ENCODE data around the gene KDM2A. TPM values are rescaled to one million over a fixed set of nuclear protein-coding genes. Genes with fewer than 3 reads are reported as not detected.
"Not testable (repeated sequence)": the region's sequence is repeated elsewhere in the genome, so short reads cannot be mapped to it uniquely, and the experiment has no call there.

Gene KDM2A
- total RNA-seq, 1 experiment from 2014 or later, result 26.3 TPM

- no peak for DNase-seq (ENCODE audit: low read depth)
Measured at GRCh38 chr11:67167719-67168118, 48.7 kb downstream of the KDM2A start.

- not testable (repeated sequence) for DNase-seq (ENCODE audit: low read depth)
Measured at GRCh38 chr11:67168911-67169310, 49.8 kb downstream of the KDM2A start.

- DNase-seq (ENCODE audit: low read depth), result no peak
Measured at GRCh38 chr11:67174311-67174710, 55.2 kb downstream of the KDM2A start.

DNA sequence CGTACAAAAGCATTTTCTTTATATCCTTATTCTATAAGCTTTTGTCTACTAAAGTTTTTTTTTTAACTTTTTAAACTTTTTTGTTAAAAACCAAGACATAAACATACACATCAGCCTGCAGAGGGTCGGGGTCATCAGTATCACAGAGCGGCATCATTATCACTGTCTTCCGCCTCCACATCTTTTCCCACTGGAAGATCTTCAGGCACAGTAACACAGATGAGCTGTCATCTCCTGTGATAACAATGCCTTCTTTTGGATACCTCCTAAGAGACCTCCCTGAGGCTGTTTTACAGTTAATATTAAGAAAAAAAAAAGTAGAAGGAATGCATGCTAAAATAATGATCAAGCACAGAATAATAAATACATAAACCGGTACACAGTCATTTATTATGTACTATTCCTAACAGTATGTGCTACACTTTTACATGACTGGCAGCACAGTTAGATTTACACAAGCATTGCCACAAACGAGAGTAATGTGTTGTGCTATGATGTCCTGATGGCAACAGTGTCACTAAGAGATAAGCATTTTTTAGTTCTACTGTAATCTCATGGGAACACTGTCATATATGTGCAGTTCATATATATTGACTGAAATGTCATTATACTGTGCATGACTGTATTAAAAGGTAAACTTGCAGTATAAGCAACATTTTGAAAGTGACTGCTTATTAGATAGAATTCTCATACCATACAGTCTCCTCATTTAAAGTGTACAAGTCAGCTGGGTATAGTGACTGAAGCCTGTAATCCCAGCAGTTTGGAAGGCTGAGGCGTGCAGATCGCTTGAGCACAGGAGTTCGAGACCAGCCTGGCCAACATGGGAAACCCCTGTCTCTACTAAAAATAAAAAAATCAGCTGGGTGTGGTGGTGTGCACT, 58.6 kb downstream of the KDM2A start:
- no peak for DNase-seq (ENCODE audit: low read depth)

- no peak for DNase-seq (ENCODE audit: low read depth)
Measured at GRCh38 chr11:67178421-67178820, 59.4 kb downstream of the KDM2A start.

- peak; percentile 59 for DNase-seq (ENCODE audit: low read depth)
Measured at GRCh38 chr11:67178878-67179277, 59.8 kb downstream of the KDM2A start.

DNA sequence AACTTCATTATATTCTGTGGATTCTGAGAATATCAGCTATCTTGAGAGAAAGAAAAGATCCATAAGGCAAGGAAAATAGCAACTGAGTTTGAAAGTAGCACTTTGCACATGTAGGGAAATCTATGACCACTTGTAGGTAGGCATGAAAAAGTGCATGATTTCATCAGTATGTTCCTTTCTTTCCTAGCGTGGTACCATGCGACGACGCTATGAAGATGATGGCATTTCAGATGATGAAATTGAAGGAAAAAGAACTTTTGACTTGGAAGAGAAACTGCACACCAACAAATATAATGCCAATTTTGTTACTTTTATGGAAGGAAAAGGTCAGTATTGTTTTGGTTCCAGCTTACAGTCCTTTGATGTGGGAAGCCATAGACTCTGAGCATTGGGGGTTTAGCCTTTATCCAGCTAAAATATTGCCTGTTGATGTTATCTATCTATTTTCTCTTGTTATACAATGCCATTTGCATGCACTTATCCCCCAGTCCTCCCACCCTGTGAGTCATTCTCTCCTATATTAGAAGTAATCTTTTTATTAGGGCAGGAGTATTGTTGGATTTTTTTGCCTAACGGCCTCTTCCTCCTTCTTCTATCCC, 60.9 kb downstream of the KDM2A start:
- DNase-seq (ENCODE audit: low read depth), result no peak

- DNase-seq (ENCODE audit: low read depth), result peak; percentile 77
Measured at GRCh38 chr11:67194096-67194495, 75.0 kb downstream of the KDM2A start.

- DNase-seq (ENCODE audit: low read depth), result peak; percentile 41
Measured at GRCh38 chr11:67195971-67196456, 77.0 kb downstream of the KDM2A start.

DNA sequence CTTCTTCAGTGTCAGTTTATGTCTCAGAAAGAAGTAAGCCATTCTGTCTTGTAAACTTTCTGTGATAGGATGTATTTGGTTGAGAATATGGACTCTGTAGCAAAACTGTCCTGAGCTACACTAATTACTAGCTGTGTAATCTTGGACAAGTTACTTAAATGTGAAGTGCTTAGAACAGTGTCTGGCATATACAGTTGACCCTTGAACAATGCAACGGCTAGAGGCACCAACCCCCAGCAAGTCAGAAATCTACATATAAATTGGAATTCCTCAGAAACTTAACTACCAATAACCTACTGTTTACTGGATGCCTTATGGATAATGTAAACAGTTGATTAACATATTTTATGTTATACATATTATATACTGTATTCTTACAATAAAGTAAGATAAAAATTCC, 78.5 kb downstream of the KDM2A start:
- DNase-seq (ENCODE audit: low read depth), result no peak

- DNase-seq (ENCODE audit: low read depth), result peak; percentile 23
Measured at GRCh38 chr11:67198781-67199180, 79.7 kb downstream of the KDM2A start.

DNA sequence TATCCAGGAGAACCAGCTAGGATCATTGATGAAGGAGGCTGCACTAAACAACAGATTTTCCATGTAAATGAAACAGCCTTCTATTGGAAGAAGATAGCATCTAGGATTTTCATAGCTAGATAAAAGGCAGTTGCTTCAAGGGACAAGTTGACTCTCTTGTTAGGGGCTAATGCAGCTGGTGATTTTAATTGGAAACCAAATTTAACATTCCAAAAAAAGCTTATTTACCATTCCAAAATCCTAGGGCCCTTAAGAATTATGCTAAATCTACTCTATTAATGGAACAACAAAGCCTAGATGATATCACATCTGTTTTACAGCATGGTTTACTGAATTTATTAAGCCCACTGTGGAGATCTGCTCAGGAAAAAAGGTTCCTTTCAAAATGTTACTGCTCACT, 80.7 kb downstream of the KDM2A start:
- DNase-seq (ENCODE audit: low read depth), result no peak

DNA sequence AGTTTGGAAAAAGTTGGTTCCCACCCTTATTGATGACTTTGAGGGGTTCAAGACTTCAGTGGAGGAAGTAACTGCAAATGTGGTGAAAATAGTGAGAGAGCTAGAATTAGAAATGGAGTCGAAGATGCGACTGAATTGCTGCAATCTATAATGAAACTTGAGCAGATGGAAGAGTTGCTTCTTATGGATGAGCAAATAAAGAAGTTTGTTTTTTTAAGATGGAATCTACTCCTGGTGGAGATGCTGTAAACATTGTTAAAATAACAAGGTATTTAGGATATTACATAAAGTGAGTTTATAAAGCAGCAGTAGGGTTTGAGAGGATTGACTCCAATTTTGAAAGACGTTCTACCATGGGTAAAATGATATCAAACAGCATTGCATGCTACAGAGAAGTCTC, 83.0 kb downstream of the KDM2A start:
- DNase-seq (ENCODE audit: low read depth), result no peak

GRCh38 chr11:67204822-67205221, 85.8 kb downstream of the KDM2A start:
- DNase-seq (ENCODE audit: low read depth), result no peak

DNA sequence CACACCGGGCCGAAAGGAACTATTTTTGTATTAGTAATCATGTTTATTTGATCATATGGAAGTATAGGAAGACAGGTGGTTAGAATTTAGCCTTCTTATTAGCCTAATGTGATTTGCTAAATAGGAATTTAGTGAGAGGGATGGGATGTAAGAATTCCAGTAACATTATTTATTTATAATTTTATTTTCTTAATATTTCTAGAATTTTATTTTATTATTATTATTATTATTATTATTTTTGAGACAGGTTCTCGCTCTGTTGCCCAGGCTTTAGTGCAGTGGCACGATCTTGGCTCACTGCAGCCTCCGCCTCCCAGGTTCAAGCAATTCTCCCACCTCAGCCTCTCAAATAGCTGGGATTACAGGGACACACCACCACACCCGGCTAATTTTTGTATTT, 90.2 kb downstream of the KDM2A start:
- DNase-seq (ENCODE audit: low read depth), result not testable (repeated sequence)

GRCh38 chr11:67211656-67212436, 92.8 kb downstream of the KDM2A start:
- DNase-seq (ENCODE audit: low read depth), result no peak

DNA sequence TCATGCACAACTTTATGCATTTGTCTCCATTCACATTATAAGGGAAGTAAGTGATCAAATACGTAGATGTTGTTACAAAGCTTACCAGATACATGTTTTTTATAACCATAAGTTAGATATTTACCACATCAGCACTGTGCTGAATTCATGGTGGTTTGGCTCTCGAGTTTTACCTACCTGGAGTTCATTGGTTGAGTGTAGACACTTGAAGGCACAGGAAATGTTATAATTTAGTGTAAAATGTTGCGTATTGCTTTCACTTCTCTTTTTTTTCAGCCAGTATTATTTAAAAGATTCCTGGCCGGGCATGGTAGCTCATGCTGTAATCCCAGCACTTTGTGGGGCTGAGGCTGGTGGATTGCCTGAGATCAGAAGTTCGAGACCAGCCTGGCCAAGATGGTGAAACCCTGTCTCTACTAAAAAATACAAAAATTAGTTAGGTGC, 94.1 kb downstream of the KDM2A start:
- DNase-seq (ENCODE audit: low read depth), result no peak

- no peak for DNase-seq (ENCODE audit: low read depth)
Measured at GRCh38 chr11:67227726-67228125, 108.7 kb downstream of the KDM2A start.

DNA sequence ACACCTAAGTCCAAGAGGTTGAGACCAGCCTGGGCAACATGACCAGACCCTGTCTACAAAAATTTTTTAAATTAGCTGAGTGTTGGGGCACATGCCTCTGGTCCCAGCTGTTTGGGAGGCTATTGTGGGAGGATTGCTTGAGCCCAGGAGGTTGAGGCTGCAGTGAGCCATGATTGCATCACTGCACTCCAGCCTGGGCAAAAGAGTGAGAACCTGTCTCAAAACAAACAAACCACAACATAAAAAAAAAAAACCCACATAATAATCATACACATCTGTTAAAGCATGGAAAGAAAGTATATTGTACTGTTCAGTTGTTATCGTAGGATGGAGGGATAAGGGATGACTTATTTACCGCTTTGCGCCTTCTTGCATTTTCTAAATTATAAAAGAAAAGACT, 111.3 kb downstream of the KDM2A start:
- DNase-seq (ENCODE audit: low read depth), result peak; percentile 41

- no peak for DNase-seq (ENCODE audit: low read depth)
Measured at GRCh38 chr11:67230886-67231285, 111.8 kb downstream of the KDM2A start.

- no peak for DNase-seq (ENCODE audit: low read depth)
Measured at GRCh38 chr11:67233584-67234190, 114.6 kb downstream of the KDM2A start.

DNA sequence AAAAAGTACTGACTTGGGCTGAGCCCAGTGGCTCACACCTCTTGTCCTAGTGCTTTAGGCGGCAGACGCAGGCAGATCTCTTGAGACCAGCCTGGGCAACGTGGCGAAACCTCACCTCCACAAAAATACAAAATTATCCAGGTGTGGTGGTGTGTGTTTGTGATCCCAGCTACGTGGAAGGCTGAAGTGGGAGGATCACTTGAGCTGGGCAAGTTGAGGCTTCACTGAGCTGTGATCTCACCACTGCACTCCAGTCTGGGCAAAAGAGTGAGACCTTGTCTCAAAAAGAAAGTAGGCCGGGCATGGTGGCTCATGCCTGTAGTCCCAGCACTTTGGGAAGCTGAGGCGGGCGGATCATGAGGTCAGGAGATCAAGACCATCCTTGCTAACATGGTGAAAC, 115.5 kb downstream of the KDM2A start:
- not testable (repeated sequence) for DNase-seq (ENCODE audit: low read depth)

Measured in LHCN-M2 (cell line).